ENCODE measurements around the gene ENTHD1. TPM values are rescaled to one million over a fixed set of nuclear protein-coding genes. Genes with fewer than 3 reads are reported as not detected.

ENTHD1 gene
- total RNA-seq, 2 experiments from 2014 or later = 0.47 TPM; not detected in 1

DNA sequence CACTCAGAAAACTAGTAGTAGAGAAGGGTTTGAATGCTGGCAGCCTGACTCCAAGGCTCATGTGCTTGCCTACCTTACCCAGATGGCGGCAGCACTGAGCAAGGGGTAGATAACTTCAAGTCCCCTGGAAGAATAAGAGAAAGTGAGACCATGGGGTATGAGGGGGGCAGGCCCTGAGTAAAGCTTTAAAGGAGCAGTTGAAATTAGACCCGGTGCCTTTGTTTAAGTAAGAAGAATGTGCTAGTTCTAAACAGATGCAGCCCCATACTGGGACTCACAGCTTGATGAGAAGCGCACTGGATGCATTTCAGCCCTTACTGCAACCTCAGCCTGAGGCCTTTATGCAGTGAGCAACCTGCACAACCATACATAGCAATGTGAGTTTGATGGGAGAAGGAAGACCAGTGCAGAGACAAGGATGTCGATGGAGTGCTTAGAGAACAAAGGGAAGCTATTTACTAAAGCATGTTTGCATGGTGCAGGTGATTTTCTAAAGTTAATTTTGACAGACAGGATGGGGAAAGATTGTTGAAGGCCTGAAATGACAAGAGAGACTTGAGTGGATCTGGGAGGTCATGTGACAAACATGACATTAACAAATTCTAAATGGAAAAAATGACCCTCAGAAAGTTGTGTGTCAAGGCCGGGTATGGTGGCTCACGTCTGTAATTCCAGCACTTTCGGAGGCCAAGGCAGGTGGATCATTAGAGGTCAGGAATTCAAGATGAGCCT is 39.5 kb upstream of the ENTHD1 start:
- ATAC-seq (ENCODE audit: poor library complexity) = peak; percentile 37

DNA sequence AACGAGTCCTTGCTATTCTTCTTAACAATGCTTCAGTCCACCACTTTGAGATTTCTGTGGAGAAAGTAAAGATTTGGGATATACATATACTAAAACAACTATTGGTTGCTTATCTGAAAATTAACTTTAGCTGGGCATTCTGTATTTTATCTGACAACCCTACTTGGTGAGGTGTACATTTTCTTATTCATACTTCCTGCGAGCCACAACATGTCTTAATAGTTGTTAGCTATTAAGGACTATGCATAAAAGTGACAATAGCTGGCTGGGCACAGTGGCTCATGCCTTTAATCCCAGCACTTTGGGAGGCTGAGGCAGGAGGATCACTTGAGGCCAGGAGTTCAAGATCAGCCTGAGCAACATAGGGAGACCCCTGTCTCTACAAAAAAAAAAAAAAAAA is 38.6 kb upstream of the ENTHD1 start:
- Mint-ChIP-seq H3K9me3 (no peaks in the 10 kb centered on the region), H3K27ac (no peak overlapping the region), H3K27me3 (no peaks in the 10 kb centered on the region), H3K4me3 (no peak overlapping the region), H3K36me3 (ENCODE audit: low read depth) (peaks cover 21% of the 10 kb centered on the region), H3K4me1 (ENCODE audit: low read depth) (peaks cover 46% of the 10 kb centered on the region)
- no peaks in the 10 kb centered on the region for H3K9me3 ChIP-seq (ENCODE audit: control insufficient read depth in 1 of 2, insufficient read depth in 1 of 2, low read length in 2 of 2)
- peaks cover 3% of the 10 kb centered on the region for H3K36me3 ChIP-seq (ENCODE audit: insufficient read depth, low read length)
- TF ChIP-seq, protein P1, sequence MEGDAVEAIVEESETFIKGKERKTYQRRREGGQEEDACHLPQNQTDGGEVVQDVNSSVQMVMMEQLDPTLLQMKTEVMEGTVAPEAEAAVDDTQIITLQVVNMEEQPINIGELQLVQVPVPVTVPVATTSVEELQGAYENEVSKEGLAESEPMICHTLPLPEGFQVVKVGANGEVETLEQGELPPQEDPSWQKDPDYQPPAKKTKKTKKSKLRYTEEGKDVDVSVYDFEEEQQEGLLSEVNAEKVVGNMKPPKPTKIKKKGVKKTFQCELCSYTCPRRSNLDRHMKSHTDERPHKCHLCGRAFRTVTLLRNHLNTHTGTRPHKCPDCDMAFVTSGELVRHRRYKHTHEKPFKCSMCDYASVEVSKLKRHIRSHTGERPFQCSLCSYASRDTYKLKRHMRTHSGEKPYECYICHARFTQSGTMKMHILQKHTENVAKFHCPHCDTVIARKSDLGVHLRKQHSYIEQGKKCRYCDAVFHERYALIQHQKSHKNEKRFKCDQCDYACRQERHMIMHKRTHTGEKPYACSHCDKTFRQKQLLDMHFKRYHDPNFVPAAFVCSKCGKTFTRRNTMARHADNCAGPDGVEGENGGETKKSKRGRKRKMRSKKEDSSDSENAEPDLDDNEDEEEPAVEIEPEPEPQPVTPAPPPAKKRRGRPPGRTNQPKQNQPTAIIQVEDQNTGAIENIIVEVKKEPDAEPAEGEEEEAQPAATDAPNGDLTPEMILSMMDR (IDR thresholded peaks at IDR 0.05) = no peak
- peak overlapping the region; percentile 35 to 87 for H3K27ac ChIP-seq (ENCODE audit: low read depth in 1 of 2, low read length in 2 of 2)
- no peaks in the 10 kb centered on the region for H3K27me3 ChIP-seq (ENCODE audit: control insufficient read depth in 1 of 2, insufficient read depth in 2 of 2, low read length in 2 of 2)
- ChIA-PET POLR2A (interaction anchor here (1.1 to 16.2 kb wide), 5 partner anchors 8 to 184 kb away, joined by 3 to 393 read pairs (median 8); no protein-coding TSS in a partner anchor), CTCF (interaction anchor here (0.7 to 2.3 kb wide), 7 partner anchors 10 to 588 kb away, joined by 3 to 21 read pairs (median 5); no protein-coding TSS in a partner anchor)
- H3K4me3 ChIP-seq (ENCODE audit: low read length) = no peak overlapping the region
- peaks cover 93% of the 10 kb centered on the region for H3K4me1 ChIP-seq (ENCODE audit: insufficient read depth, low read length)
- no peak for DNase-seq
- intact Hi-C loops (cut with DNase I, micrococcal nuclease) = loop anchor here in 1 of 2 experiments (2.0 kb wide), 1 partner anchor 17 kb away; no protein-coding TSS in a partner anchor
- ATAC-seq (ENCODE audit: poor library complexity) = no peak

More for the DNA sequence above, 39.5 kb upstream of the ENTHD1 start:
- DNase-seq = peak in 9 of 14 experiments; percentile 38 to 82 (median 57)
- Histone ChIP-seq H3K4me3 (ENCODE audit: low read length) (peak overlapping the region; percentile 9), H3K9me3 (ENCODE audit: control insufficient read depth in 1 of 2, insufficient read depth in 1 of 2, low read length in 2 of 2) (no peaks in the 10 kb centered on the region), H3K27ac (ENCODE audit: low read depth in 1 of 2, low read length in 2 of 2) (peak overlapping the region in 1 of 2 donors; percentile 87), H3K36me3 (ENCODE audit: insufficient read depth, low read length) (peaks cover 2% of the 10 kb centered on the region), H3K4me1 (ENCODE audit: insufficient read depth, low read length) (peaks cover 93% of the 10 kb centered on the region), H3K27me3 (ENCODE audit: control insufficient read depth in 1 of 2, insufficient read depth in 2 of 2, low read length in 2 of 2) (no peaks in the 10 kb centered on the region)
- Mint-ChIP-seq H3K4me3 (peak overlapping the region; percentile 65), H3K9me3 (no peaks in the 10 kb centered on the region), H3K27me3 (no peaks in the 10 kb centered on the region), H3K36me3 (ENCODE audit: low read depth) (peaks cover 29% of the 10 kb centered on the region), H3K27ac (no peak overlapping the region), H3K4me1 (ENCODE audit: low read depth) (peaks cover 55% of the 10 kb centered on the region)
- TF ChIP-seq, protein P1 (IDR thresholded peaks at IDR 0.05) = peak; percentile 66
- ChIA-PET POLR2A (interaction anchor here (0.7 to 16.2 kb wide), 11 partner anchors 9 to 466 kb away, joined by 3 to 393 read pairs (median 3); partner anchors contain the start of gene GRAP2), CTCF (interaction anchor here (0.9 to 2.9 kb wide), 11 partner anchors 10 to 404 kb away, joined by 3 to 21 read pairs (median 6); partner anchors contain the start of gene GRAP2)
- intact Hi-C loops (cut with DNase I, micrococcal nuclease) = loop anchor here in 1 of 2 experiments (2.0 kb wide), 1 partner anchor 18 kb away; no protein-coding TSS in a partner anchor

DNA sequence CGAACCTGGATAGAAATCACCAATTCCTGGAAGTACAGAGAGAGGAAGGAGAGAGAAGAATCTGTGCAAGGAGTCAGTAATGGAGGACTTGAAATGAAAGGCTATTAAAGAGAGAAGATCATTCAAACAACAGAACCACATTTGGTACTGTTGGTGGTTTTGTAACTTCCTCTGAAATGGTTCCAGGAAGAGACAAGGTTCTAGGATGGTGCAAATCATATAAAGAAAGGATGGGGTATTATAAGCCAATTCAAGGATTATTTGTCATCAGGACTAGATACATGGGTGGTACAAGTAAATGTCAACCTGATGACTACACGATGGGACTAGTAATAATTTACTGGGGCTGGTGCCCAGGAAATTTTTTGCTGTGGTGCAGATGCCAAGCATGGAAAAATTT is 37.7 kb upstream of the ENTHD1 start:
- H3K27ac ChIP-seq (ENCODE audit: low read depth in 1 of 2, low read length in 2 of 2) = peak overlapping the region; percentile 21 to 35
- Mint-ChIP-seq H3K4me1 (ENCODE audit: low read depth) (peaks cover 42% of the 10 kb centered on the region), H3K4me3 (no peak overlapping the region), H3K27ac (no peak overlapping the region), H3K36me3 (ENCODE audit: low read depth) (peaks cover 20% of the 10 kb centered on the region), H3K27me3 (no peaks in the 10 kb centered on the region), H3K9me3 (no peaks in the 10 kb centered on the region)
- TF ChIP-seq, protein P1 (IDR thresholded peaks at IDR 0.05) = no peak
- ChIA-PET CTCF (interaction anchor here (0.5 kb wide), 1 partner anchor 407 kb away, joined by 3 read pairs; no protein-coding TSS in a partner anchor), POLR2A (interaction anchor here (2.7 to 16.2 kb wide), 2 partner anchors 10 to 20 kb away, joined by 16 to 393 read pairs; no protein-coding TSS in a partner anchor)
- DNase-seq = peak in 1 of 14 experiments; percentile 59
- H3K9me3 ChIP-seq (ENCODE audit: control insufficient read depth in 1 of 2, insufficient read depth in 1 of 2, low read length in 2 of 2) = no peaks in the 10 kb centered on the region
- no peaks in the 10 kb centered on the region for H3K27me3 ChIP-seq (ENCODE audit: control insufficient read depth in 1 of 2, insufficient read depth in 2 of 2, low read length in 2 of 2)
- intact Hi-C loops (cut with DNase I, micrococcal nuclease) = no loop called here
- ATAC-seq (ENCODE audit: poor library complexity) = no peak
- H3K4me3 ChIP-seq (ENCODE audit: low read length) = peak overlapping the region; percentile 1
- peaks cover 92% of the 10 kb centered on the region for H3K4me1 ChIP-seq (ENCODE audit: insufficient read depth, low read length)
- peaks cover 6% of the 10 kb centered on the region for H3K36me3 ChIP-seq (ENCODE audit: insufficient read depth, low read length)

Measured in CD4-positive, alpha-beta T cell (primary cell).